ENCODE data around the gene MCOLN2.
A peak's percentile ranks its signal among the peaks of the same experiment; 100 is the strongest.

Gene MCOLN2

DNA sequence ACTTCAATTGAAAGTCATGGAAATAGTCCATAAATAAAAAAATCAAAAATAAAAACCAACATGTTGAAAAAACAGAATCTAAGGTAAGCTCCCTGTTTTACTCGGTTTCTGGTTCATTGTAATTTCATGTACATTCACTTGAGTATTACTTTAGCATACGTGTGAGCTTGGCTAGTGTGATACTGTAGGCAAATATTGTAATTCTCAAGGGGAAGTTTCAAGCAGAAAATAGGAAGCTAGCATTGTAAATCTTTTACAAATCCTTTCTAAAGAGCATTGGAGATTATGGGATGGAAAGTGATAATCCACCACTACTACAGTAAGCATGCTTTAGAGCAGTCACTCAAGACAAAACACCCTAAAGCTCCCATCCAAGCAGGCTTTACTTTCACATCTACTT is 100.6 kb downstream of the MCOLN2 start:
- no peak for DNase-seq (ENCODE audit: low spot score)

- DNase-seq (ENCODE audit: low spot score): peak; percentile 50
Measured at GRCh38 chr1:84892705-84893618, 104.0 kb downstream of the MCOLN2 start, which contains the start of gene LPAR3. TSS of gene LPAR3 (minus strand) at chr1:84893206. CDS start at chr1:84866120, 27,086 bp downstream.

- DNase-seq (ENCODE audit: low spot score): no peak
Measured at GRCh38 chr1:84890566-84890965, 106.3 kb downstream of the MCOLN2 start.

- no peak for DNase-seq (ENCODE audit: low spot score)
Measured at GRCh38 chr1:84889437-84889836, 107.5 kb downstream of the MCOLN2 start.

- DNase-seq (ENCODE audit: low spot score): no peak
Measured at GRCh38 chr1:84888753-84889152, 108.2 kb downstream of the MCOLN2 start.

GRCh38 chr1:84887261-84887934 is 109.5 kb downstream of the MCOLN2 start:
- DNase-seq (ENCODE audit: low spot score): peak; percentile 76

DNA sequence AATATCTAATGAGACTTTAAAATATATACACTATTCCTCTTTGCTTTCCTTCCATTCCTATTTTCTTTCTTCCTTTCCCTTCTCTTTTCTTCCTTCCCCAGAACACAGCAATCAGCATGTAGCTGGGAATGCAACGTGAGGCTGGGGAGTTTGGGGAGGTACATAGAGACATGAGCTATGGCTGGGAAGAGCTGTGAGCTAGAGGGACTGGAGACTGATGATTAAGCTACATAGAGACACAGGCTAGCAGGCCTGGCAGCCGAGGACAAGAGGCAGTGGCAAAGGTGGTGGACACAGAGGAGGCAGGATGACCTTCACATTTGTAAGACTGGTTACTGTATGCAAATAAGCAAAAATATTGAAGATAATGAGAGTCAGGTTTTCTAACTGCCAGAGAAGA is 111.4 kb downstream of the MCOLN2 start:
- DNase-seq (ENCODE audit: low spot score): no peak

DNA sequence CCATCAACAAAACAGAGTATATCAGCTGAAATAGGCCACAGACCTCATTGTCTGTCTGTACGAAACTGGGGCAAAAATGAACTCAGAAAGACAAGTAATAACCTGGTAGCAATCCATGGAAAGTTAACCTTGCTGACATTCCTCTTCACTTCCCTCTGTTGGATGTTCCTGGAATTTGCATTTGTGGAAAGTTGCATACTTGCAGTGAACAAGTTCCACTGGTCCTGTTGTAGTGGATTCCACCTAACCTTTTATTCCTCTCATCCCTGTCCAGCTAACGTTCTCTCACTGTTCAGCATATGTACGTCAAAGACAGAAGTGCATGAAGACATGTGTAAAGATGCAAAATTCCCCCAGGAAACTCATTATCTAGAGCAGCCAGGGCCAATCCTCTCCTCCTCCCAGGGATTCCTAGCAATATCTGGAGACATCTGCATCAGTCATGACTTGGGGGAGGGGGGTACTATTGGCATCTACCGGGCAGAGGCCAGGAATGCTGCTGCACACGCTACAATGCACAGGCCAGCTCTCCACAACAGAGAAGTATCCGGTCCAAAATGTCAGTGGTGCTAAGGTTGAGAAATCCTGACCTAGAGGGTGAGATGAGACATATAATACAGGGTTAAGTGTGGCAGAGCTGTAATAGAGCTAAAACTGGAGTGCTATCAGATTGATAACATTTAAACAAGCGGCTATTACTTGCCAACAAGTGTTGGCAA is 112.1 kb downstream of the MCOLN2 start:
- DNase-seq (ENCODE audit: low spot score): no peak

DNA sequence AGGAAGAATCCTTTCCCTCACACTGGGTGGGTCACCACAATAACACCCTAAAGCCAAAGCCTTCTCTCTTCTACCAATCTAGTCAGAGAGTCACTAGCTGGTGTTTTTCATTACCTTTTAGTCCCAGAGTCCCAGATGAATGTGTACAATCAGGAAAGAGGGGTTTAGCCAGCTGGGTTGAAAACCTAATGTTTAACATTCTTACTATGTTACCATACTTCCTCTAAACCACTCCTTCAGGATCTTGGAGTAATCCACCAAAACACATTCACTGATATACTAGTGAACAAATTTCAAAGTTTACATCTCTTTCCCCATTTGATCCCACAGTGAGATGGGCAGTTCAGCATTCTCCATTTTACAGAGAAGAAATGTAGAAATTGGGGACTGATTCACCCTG is 113.6 kb downstream of the MCOLN2 start:
- peak; percentile 45 for DNase-seq (ENCODE audit: low spot score)

- no peak for DNase-seq (ENCODE audit: low spot score)
Measured at GRCh38 chr1:84877592-84877991, 119.3 kb downstream of the MCOLN2 start.

- DNase-seq (ENCODE audit: low spot score): no peak
Measured at GRCh38 chr1:84876353-84876752, 120.6 kb downstream of the MCOLN2 start.
